NK-92 (cell line): Measurements from ENCODE around the gene NTRK2.

Experiments
- DNase-seq: peaks from one replicate; lab custom pipeline; 2025; ENCODE audit not compliant: unreplicated experiment; lab: John Stamatoyannopoulos, UW

Gene NTRK2

GRCh38 chr9:84778570-84778969 lies 109.0 kb downstream of the NTRK2 start:
- no peak for DNase-seq

- no peak for DNase-seq
Observed at GRCh38 chr9:84779883-84780282, 110.4 kb downstream of the NTRK2 start.

GRCh38 chr9:84780385-84780784 lies 110.9 kb downstream of the NTRK2 start:
- DNase-seq = no peak

GRCh38 chr9:84781458-84781857 lies 111.9 kb downstream of the NTRK2 start:
- no peak for DNase-seq

- no peak for DNase-seq
Observed at GRCh38 chr9:84781931-84782866, 112.7 kb downstream of the NTRK2 start.

GRCh38 chr9:84785792-84786547 lies 116.4 kb downstream of the NTRK2 start:
- DNase-seq = no peak

GRCh38 chr9:84788803-84789462 lies 119.4 kb downstream of the NTRK2 start:
- DNase-seq = no peak

GRCh38 chr9:84789463-84789830 lies 119.9 kb downstream of the NTRK2 start:
- no peak for DNase-seq

GRCh38 chr9:84791643-84792042 lies 122.1 kb downstream of the NTRK2 start:
- DNase-seq = no peak

- DNase-seq = no peak
Observed at GRCh38 chr9:84793251-84793650, 123.7 kb downstream of the NTRK2 start.

- DNase-seq = no peak
Observed at GRCh38 chr9:84794981-84795637, 125.6 kb downstream of the NTRK2 start.

GRCh38 chr9:84796404-84796803 lies 126.9 kb downstream of the NTRK2 start:
- DNase-seq = no peak

GRCh38 chr9:84799251-84799650 lies 129.7 kb downstream of the NTRK2 start:
- no peak for DNase-seq

GRCh38 chr9:84804951-84805694 lies 135.6 kb downstream of the NTRK2 start:
- DNase-seq = no peak

- DNase-seq = no peak
Observed at GRCh38 chr9:84807431-84807830, 137.9 kb downstream of the NTRK2 start.

GRCh38 chr9:84807870-84808390 lies 138.4 kb downstream of the NTRK2 start:
- no peak for DNase-seq

GRCh38 chr9:84808416-84808815 lies 138.9 kb downstream of the NTRK2 start:
- DNase-seq = no peak

- DNase-seq = no peak
Observed at GRCh38 chr9:84811072-84811750, 141.7 kb downstream of the NTRK2 start.

GRCh38 chr9:84811751-84812074 lies 142.2 kb downstream of the NTRK2 start:
- DNase-seq = no peak

GRCh38 chr9:84812355-84812754 lies 142.8 kb downstream of the NTRK2 start:
- DNase-seq = no peak
